HG02938 (cell line): ENCODE data around the gene ARL15.
"Not testable (repeated sequence)": the region's sequence is repeated elsewhere in the genome, so short reads cannot be mapped to it uniquely, and the experiment has no call there.

Source experiments
- ATAC-seq: cut with Tn5 transposase; IDR thresholded peaks from one replicate; pipeline ENCODE4 v1.9.1; 2021; ENCODE audit warnings: mild to moderate bottlenecking, moderate library complexity; ENCODE audit not compliant: unreplicated experiment

Gene ARL15

GRCh38 chr5:53873235-53873634 is 437.1 kb downstream of the ARL15 start:
- no peak for ATAC-seq

DNA sequence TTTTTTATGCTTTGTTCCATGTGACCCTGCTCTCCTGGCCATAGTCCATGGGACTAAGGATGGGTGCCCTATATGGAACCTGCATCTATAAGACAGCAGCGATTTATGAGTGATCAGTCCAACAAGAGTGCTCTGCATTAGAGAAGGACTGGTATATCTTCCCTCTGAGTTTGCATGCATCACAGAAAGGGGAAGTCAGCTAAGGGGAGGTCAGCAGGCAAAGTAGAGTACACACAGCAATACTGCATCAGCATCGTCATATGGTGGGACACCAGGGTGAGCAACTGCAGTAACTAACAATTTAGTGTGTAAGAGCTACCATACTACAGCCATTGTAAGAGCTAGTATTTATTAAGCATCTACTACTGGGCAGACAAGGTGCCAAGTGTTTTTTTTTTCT is 438.6 kb downstream of the ARL15 start:
- no peak for ATAC-seq

- ATAC-seq, result no peak
Observed at GRCh38 chr5:53871050-53871449, 439.3 kb downstream of the ARL15 start.

GRCh38 chr5:53858700-53859456 is 451.5 kb downstream of the ARL15 start:
- ATAC-seq, result no peak

DNA sequence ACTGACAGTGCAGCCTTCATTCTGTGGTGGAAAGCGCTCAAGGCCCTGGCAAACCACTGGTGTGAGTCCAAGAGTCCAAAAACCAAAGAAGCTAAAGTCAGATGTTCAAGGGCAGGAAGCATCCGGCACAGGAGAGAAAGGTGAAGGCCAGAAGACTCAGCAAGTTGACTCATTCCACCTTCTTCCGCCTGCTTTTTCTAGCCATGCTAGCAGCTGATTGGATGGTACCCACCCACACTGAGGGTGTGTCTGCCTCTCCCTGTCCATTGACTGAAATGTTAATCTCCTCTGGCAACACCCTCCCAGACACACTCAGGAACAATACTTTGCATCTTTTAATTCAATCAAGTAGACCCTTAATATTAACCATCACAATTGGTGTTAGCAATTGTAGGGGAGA is 453.9 kb downstream of the ARL15 start:
- no peak for ATAC-seq

- ATAC-seq, result not testable (repeated sequence)
Observed at GRCh38 chr5:53836851-53837430, 473.4 kb downstream of the ARL15 start.

DNA sequence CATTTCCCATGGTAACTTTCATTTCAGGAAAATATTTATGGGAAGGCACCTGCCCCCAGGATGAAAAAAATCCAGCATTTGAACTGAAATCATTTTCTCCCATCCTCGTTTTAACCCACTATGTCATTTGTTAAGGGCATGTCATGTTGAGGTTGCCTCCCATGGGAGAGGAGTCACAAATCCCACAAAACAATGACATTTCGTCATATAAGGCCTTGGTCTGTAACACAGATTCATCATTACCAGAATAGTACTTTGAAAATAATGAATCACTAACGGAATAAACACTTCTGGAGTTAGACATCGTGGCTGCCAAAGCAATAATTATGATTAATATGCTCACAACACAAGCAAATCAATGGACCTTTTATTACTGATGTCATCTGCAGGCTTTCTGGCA is 475.9 kb downstream of the ARL15 start:
- ATAC-seq, result no peak
